K562 (cell line): ENCODE data around the gene BRD7. TPM values are rescaled to one million over a fixed set of nuclear protein-coding genes. Genes with fewer than 3 reads are reported as not detected.

Experiments used
- ATF7 ChIP-seq: fragments of 450-650 bp; IDR thresholded peaks from 2 replicates; pipeline ENCODE4 v1.7.1; 2014; ENCODE audit warnings: mild to moderate bottlenecking, moderate library complexity
- BCL6 ChIP-seq: fragments of 250-450 bp; sonication (Bioruptor Pico); IDR thresholded peaks from 2 replicates; pipeline ENCODE4 v1.4.0; 2020
- CAMTA2 ChIP-seq: fragments of 250-450 bp; sonication (Bioruptor Pico); conservative IDR thresholded peaks from 2 replicates; pipeline ENCODE4 v1.5.1; 2022
- ELF1 ChIP-seq: fragments of 200-800 bp; sonication (Bioruptor generic); IDR thresholded peaks from 2 replicates; pipeline ENCODE4 v1.6.1; 2016; ENCODE audit warnings: missing genetic modification characterization, missing compliant biosample characterization
- HEY1 ChIP-seq: fragments of 250-450 bp; sonication (Bioruptor Pico); IDR thresholded peaks from 2 replicates; pipeline ENCODE4 v1.5.0; 2020; ENCODE audit warnings: mild to moderate bottlenecking, moderate library complexity, borderline replicate concordance
- MCM5 ChIP-seq: fragments of 450-650 bp; IDR thresholded peaks from 2 replicates; pipeline ENCODE4 v1.6.1; 2016; ENCODE audit warnings: low read depth
- NFXL1 ChIP-seq: fragments of 450-650 bp; formaldehyde crosslinking; IDR thresholded peaks from 2 replicates; pipeline ENCODE4 v1.4.0; 2021; ENCODE audit warnings: mild to moderate bottlenecking
- PCBP2 ChIP-seq: fragments of 200-400 bp; formaldehyde crosslinking; IDR thresholded peaks from 2 replicates; pipeline ENCODE4 v1.6.1; 2018; ENCODE audit warnings: low read length, low read depth, mild to moderate bottlenecking, moderate library complexity; ENCODE audit not compliant: poor library complexity, severe bottlenecking
- RBBP5 ChIP-seq: fragments of 200-600 bp; sonication (generic); IDR thresholded peaks from 2 replicates; pipeline ENCODE4 v1.6.1; 2012; ENCODE audit warnings: borderline replicate concordance, mild to moderate bottlenecking, low read length, control low read depth, inconsistent platforms; ENCODE audit not compliant: insufficient read depth, poor library complexity, severe bottlenecking
- RBM34 ChIP-seq: fragments of 200-400 bp; formaldehyde crosslinking; IDR thresholded peaks from 2 replicates; pipeline ENCODE4 v1.6.1; 2018; ENCODE audit warnings: low read length, borderline replicate concordance; ENCODE audit not compliant: insufficient read depth
- SMAD3 ChIP-seq: fragments of 450-650 bp; formaldehyde crosslinking; conservative IDR thresholded peaks from 2 replicates; pipeline ENCODE4 v1.4.0; 2020; ENCODE audit warnings: mild to moderate bottlenecking
- SMAD4 ChIP-seq: fragments of 250-450 bp; sonication (Bioruptor Pico); conservative IDR thresholded peaks from 2 replicates; pipeline ENCODE4 v1.8.0; 2021; ENCODE audit warnings: inconsistent platforms, mild to moderate bottlenecking, moderate library complexity
- SRSF1 ChIP-seq: fragments of 200-400 bp; formaldehyde crosslinking; IDR thresholded peaks from 2 replicates; pipeline ENCODE4 v1.6.1; 2017; ENCODE audit warnings: mild to moderate bottlenecking, low read depth, low read length, moderate library complexity
- XRCC3 ChIP-seq: fragments of 450-650 bp; IDR thresholded peaks from 2 replicates; pipeline ENCODE4 v1.6.1; 2017; ENCODE audit warnings: mild to moderate bottlenecking, moderate library complexity
- ZNF12 ChIP-seq: sonication (generic); formaldehyde crosslinking; IDR thresholded peaks from 2 replicates; pipeline ENCODE4 v1.4.0; 2020; ENCODE audit warnings: mild to moderate bottlenecking, missing genetic modification reagents
- ZNF253 ChIP-seq: fragments of 250-450 bp; sonication (Bioruptor Pico); conservative IDR thresholded peaks from 2 replicates; pipeline ENCODE4 v1.6.1; 2021; ENCODE audit warnings: mild to moderate bottlenecking
- ZNF311 ChIP-seq: fragments of 250-450 bp; sonication (Bioruptor Pico); IDR thresholded peaks from 2 replicates; pipeline ENCODE4 v1.4.0; 2020; ENCODE audit warnings: mild to moderate bottlenecking, moderate library complexity
- ZNF507 ChIP-seq: conservative IDR thresholded peaks from 2 replicates; pipeline ENCODE4 v1.6.1; 2017; ENCODE audit warnings: missing genetic modification characterization, missing compliant biosample characterization
- ZNF583 ChIP-seq: fragments of 250-450 bp; sonication (Bioruptor Pico); IDR thresholded peaks from 2 replicates; pipeline ENCODE4 v1.4.0; 2020
- ZNF766 ChIP-seq: fragments of 200-800 bp; sonication (Bioruptor generic); conservative IDR thresholded peaks from 2 replicates; pipeline ENCODE4 v1.6.1; 2016; ENCODE audit warnings: missing genetic modification characterization, missing compliant biosample characterization
- ZNF785 ChIP-seq: fragments of 250-450 bp; sonication (Bioruptor Pico); IDR thresholded peaks from 2 replicates; pipeline ENCODE4 v1.4.0; 2020; ENCODE audit warnings: mild to moderate bottlenecking
- polyA plus RNA-seq, 8 experiments: library from polyadenylated mRNA; depleted of rRNA in 4 of 8; stranded (reverse) in 5 of 8; unstranded in 3 of 8; fragments of >200 nt; fragmentation: Nextera tagmentation in 2 of 8; fragmentation: Illumina TruSeq in 1 of 8; extraction: Ambion mirVana in 2 of 8; extraction: Trizol in 1 of 8; gene quantifications; 2 replicates each; pipeline versions ENCODE4 v1.2.1 to v1.2.3, GENCODE V29; 2011 to 2014; ENCODE audit warnings: inconsistent platforms in 1 of 8, missing spikeins in 1 of 8
- total RNA-seq, 7 experiments: library from RNA; depleted of rRNA in 6 of 7; stranded (reverse); fragments of >200 nt in 6 of 7; fragmentation: Illumina TruSeq in 2 of 7; extraction: Trizol in 2 of 7; gene quantifications; 2 replicates each; pipeline versions ENCODE4 v1.2.1 to v1.2.3, GENCODE V29; 2011 to 2021; ENCODE audit warnings: low replicate concordance in 1 of 7
- TF ChIP-seq, protein P1 (sequence below): fragments of 450-650 bp; IDR thresholded peaks from 2 replicates; pipeline ENCODE4 v1.6.1; 2017; ENCODE audit warnings: mild to moderate bottlenecking, moderate library complexity
- TF ChIP-seq, protein P2 (sequence below): fragments of 250-450 bp; sonication (Bioruptor Pico); IDR thresholded peaks from 2 replicates; pipeline ENCODE4 v1.6.1; 2021; ENCODE audit warnings: mild to moderate bottlenecking
- TF ChIP-seq, protein P3 (sequence below): sonication (generic); formaldehyde crosslinking; IDR thresholded peaks from 2 replicates; pipeline ENCODE4 v1.9.0; 2022; ENCODE audit warnings: mild to moderate bottlenecking, missing genetic modification reagents
- TF ChIP-seq, protein P4 (sequence below): fragments of 250-450 bp; sonication (Bioruptor Pico); IDR thresholded peaks from 2 replicates; pipeline ENCODE4 v1.8.0; 2022; ENCODE audit warnings: moderate library complexity, mild to moderate bottlenecking, inconsistent platforms
- TF ChIP-seq, protein P5 (sequence below): sonication (generic); formaldehyde crosslinking; IDR thresholded peaks from 2 replicates; pipeline ENCODE4 v1.5.0; 2020; ENCODE audit warnings: missing genetic modification reagents

Gene BRD7
- total and polyA plus RNA-seq, 9 of the 15 experiments (the other 6 are each of a cell fraction or from before 2014, with no cell fraction given) = 20.6 to 101 (median 68.7) TPM

DNA sequence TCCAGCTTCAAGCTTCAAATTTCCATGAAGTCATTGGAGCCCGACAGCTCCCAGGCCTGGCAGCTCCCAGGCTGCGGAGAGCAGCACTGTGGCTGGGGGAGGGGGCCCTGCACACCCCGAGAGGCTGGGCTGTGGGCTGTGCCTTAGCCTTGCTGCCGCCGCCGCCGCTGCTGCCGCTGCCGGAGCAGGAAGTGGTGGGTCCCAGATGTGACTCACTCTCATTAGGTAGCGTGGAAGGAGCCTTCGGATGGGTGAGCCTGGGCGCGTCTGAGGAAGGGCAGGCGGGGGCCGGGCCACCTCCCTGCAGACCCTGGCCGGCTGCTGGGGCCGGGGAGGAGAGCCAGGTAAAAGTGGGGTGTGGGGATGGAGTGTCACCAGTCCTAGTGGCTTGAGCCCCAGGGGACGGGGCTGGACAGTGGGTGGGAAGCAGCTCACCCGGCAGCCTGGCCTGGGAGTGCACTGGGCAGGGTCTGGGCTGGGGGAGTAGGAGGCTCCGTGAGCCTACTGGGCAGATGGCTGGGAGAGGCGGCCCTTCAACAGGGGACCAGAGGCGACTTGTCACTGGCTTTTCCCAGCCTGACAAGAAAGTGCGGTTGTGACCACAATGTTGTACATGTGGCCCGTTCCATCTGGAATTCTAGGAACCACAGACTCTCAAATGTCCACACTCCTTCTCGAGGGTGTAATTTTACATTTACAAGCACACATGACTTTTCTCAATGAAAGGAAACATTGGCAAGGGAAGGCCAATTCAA lies 102.3 kb downstream of the BRD7 start, which contains the start of gene ADCY7 (continued):
- TF ChIP-seq, protein P1, sequence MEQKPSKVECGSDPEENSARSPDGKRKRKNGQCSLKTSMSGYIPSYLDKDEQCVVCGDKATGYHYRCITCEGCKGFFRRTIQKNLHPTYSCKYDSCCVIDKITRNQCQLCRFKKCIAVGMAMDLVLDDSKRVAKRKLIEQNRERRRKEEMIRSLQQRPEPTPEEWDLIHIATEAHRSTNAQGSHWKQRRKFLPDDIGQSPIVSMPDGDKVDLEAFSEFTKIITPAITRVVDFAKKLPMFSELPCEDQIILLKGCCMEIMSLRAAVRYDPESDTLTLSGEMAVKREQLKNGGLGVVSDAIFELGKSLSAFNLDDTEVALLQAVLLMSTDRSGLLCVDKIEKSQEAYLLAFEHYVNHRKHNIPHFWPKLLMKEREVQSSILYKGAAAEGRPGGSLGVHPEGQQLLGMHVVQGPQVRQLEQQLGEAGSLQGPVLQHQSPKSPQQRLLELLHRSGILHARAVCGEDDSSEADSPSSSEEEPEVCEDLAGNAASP = no peak
- TF ChIP-seq SMAD3 (CRISPR knock-in tag) = no peak
- no peak for TF ChIP-seq NFXL1 (CRISPR knock-in tag)
- TF ChIP-seq ZNF785 (CRISPR knock-in tag) = no peak
- no peak; the same call in 1 of the 2 replicates for TF ChIP-seq CAMTA2 (CRISPR knock-in tag)
- TF ChIP-seq ZNF507 = no peak
- TF ChIP-seq, protein P2, sequence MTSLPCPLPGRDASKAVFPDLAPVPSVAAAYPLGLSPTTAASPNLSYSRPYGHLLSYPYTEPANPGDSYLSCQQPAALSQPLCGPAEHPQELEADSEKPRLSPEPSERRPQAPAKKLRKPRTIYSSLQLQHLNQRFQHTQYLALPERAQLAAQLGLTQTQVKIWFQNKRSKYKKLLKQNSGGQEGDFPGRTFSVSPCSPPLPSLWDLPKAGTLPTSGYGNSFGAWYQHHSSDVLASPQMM (CRISPR knock-in tag) = no peak
- TF ChIP-seq, protein P3, sequence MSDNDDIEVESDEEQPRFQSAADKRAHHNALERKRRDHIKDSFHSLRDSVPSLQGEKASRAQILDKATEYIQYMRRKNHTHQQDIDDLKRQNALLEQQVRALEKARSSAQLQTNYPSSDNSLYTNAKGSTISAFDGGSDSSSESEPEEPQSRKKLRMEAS (CRISPR knock-in tag) = peak; percentile 91
- no peak for TF ChIP-seq XRCC3
- TF ChIP-seq, protein P4, sequence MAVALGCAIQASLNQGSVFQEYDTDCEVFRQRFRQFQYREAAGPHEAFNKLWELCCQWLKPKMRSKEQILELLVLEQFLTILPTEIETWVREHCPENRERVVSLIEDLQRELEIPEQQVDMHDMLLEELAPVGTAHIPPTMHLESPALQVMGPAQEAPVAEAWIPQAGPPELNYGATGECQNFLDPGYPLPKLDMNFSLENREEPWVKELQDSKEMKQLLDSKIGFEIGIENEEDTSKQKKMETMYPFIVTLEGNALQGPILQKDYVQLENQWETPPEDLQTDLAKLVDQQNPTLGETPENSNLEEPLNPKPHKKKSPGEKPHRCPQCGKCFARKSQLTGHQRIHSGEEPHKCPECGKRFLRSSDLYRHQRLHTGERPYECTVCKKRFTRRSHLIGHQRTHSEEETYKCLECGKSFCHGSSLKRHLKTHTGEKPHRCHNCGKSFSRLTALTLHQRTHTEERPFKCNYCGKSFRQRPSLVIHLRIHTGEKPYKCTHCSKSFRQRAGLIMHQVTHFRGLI = no peak
- TF ChIP-seq ATF7 = 0 out of 2 replicates have a peak, but pooled peaks have one; percentile 47
- TF ChIP-seq RBM34 = no peak
- no peak for TF ChIP-seq MCM5
- TF ChIP-seq ELF1 (tag) = peak; percentile 64; the same call in 1 of the 2 replicates
- no peak for TF ChIP-seq SRSF1
- TF ChIP-seq BCL6 (CRISPR knock-in tag) = no peak
- TF ChIP-seq, protein P5, sequence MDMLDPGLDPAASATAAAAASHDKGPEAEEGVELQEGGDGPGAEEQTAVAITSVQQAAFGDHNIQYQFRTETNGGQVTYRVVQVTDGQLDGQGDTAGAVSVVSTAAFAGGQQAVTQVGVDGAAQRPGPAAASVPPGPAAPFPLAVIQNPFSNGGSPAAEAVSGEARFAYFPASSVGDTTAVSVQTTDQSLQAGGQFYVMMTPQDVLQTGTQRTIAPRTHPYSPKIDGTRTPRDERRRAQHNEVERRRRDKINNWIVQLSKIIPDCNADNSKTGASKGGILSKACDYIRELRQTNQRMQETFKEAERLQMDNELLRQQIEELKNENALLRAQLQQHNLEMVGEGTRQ (CRISPR knock-in tag) = no peak
- TF ChIP-seq SMAD4 (CRISPR knock-in tag) = peak; percentile 83
- TF ChIP-seq ZNF12 (CRISPR knock-in tag) = no peak
- TF ChIP-seq ZNF766 (CRISPR knock-in tag) = 0 out of 2 replicates have a peak, but pooled peaks have one; percentile 15
- TF ChIP-seq ZNF253 (CRISPR knock-in tag) = no peak
- TF ChIP-seq RBBP5 = peak; percentile 56
- TF ChIP-seq PCBP2 = no peak
- TF ChIP-seq HEY1 (CRISPR knock-in tag) = no peak
- no peak for TF ChIP-seq ZNF583 (CRISPR knock-in tag)
- TF ChIP-seq ZNF311 (CRISPR knock-in tag) = no peak
